HepG2 (cell line): Measurements from ENCODE around the gene KCNAB2. TPM values are rescaled to one million over a fixed set of nuclear protein-coding genes. Genes with fewer than 3 reads are reported as not detected.
A peak's percentile ranks its signal among the peaks of the same experiment; 100 is the strongest.

ENCODE experiments used
- ATAC-seq: fragments of 200-7000 bp; cut with Tn5 transposase; 3 replicates; pipeline ENCODE4 v1.9.1; 2020; ENCODE audit warnings: mild to moderate bottlenecking, moderate library complexity
- BruUV-seq: library from RNA; stranded (reverse); fragments of 400-500 nt; replicated peaks from 2 replicates; lab custom pipeline; 2021; lab: Mats Ljungman, UMichigan
- CTCF ChIA-PET: fragments of 300-600 bp; formaldehyde crosslinking; extraction: SDS; loops from one replicate; lab custom pipeline; 2021; ENCODE audit warnings: low total read pairs, inconsistent platforms, low intra/inter-chr PET ratio; lab: Yijun Ruan, JAX
- POLR2A ChIA-PET: fragments of 350-600 bp; sonication (Branson Sonifier 250); formaldehyde crosslinking; loops from one replicate; lab custom pipeline; 2020; ENCODE audit warnings: antibody characterized with exemption, inconsistent platforms; lab: Yijun Ruan, JAX
- DNase-seq: peaks from one replicate; pipeline ENCODE4 v3.0.0-alpha.2; 2015; ENCODE audit warnings: low spot score
- FAIRE-seq: peaks from 3 replicates; lab custom pipeline; 2011; peaks lifted over from hg19 to GRCh38; lab: Jason Lieb, UNC
- H2AFZ ChIP-seq: one replicate; pipeline ENCODE4 v1.6.1; 2011; ENCODE audit warnings: low read length, inconsistent platforms
- H3K27ac ChIP-seq: fragments of 300-600 bp; 3 replicates; pipeline ENCODE4 v1.8.0; 2011; ENCODE audit warnings: mixed run types, mild to moderate bottlenecking, mixed read lengths, low read length, inconsistent platforms; ENCODE audit not compliant: insufficient read depth; ENCODE audit errors: extremely low read length
- H3K27me3 ChIP-seq, 2 experiments: fragments of 200-600 bp in 1 of 2; 2 replicates in 1 of 2; 3 replicates in 1 of 2; pipeline versions ENCODE4 v1.6.0 to v1.8.0; 2011; ENCODE audit warnings: low read length in 2 of 2, mild to moderate bottlenecking in 2 of 2, moderate library complexity in 2 of 2, inconsistent platforms in 1 of 2; ENCODE audit not compliant: insufficient read depth in 2 of 2, control insufficient read depth in 1 of 2
- H3K36me3 ChIP-seq, 2 experiments: fragments of 200-600 bp in 1 of 2; replicated peaks in 1 of 2; 2 replicates in 1 of 2; 3 replicates in 1 of 2; pipeline versions ENCODE4 v1.5.1 to v1.8.0; 2011; ENCODE audit warnings: low read length in 2 of 2, inconsistent platforms in 1 of 2; ENCODE audit not compliant: insufficient read depth in 2 of 2, control insufficient read depth in 1 of 2
- H3K4me1 ChIP-seq: 2 replicates; pipeline ENCODE4 v1.5.1; 2012; ENCODE audit warnings: low read length, inconsistent platforms; ENCODE audit not compliant: insufficient read depth
- H3K4me2 ChIP-seq: 2 replicates; pipeline ENCODE4 v1.6.0; 2011; ENCODE audit warnings: low read depth, low read length, inconsistent platforms
- H3K4me3 ChIP-seq, 3 experiments: fragments of 200-600 bp in 1 of 3; sonication (generic), shearing (Covaris generic) in 1 of 3; replicated peaks in 1 of 3; 2 replicates each; pipeline ENCODE4 v1.5.1; 2011 to 2016; ENCODE audit warnings: low read length in 3 of 3, inconsistent platforms in 2 of 3, low read depth in 2 of 3, mild to moderate bottlenecking in 2 of 3, control low read depth in 1 of 3, mixed read lengths in 1 of 3; ENCODE audit not compliant: insufficient read depth in 1 of 3
- H3K79me2 ChIP-seq: one replicate; pipeline ENCODE4 v1.6.1; 2011; ENCODE audit warnings: low read length, inconsistent platforms; ENCODE audit not compliant: insufficient read depth
- H3K9ac ChIP-seq: 2 replicates; pipeline ENCODE4 v1.6.0; 2011; ENCODE audit warnings: mild to moderate bottlenecking, low read depth, low read length, inconsistent platforms; ENCODE audit not compliant: insufficient read depth
- H3K9me3 ChIP-seq: 2 replicates; pipeline ENCODE4 v1.5.1; 2012; ENCODE audit warnings: mild to moderate bottlenecking, low read length
- H4K20me1 ChIP-seq: 2 replicates; pipeline ENCODE4 v1.6.0; 2011; ENCODE audit warnings: inconsistent platforms, mild to moderate bottlenecking, low read length, moderate library complexity; ENCODE audit not compliant: insufficient read depth
- FOXA1 ChIP-seq, 2 experiments: fragments of 450-650 bp in 1 of 2; sonication (generic) in 1 of 2; formaldehyde crosslinking in 1 of 2; IDR thresholded peaks; 2 replicates each; pipeline versions ENCODE4 v1.4.0 to v1.6.1; 2016 to 2020; ENCODE audit warnings: missing genetic modification reagents in 1 of 2
- HNRNPH1 ChIP-seq: fragments of 200-400 bp; formaldehyde crosslinking; optimal IDR thresholded peaks from 2 replicates; pipeline ENCODE3; 2017; ENCODE audit warnings: mild to moderate bottlenecking, low read depth, low read length
- HNRNPLL ChIP-seq: fragments of 200-400 bp; formaldehyde crosslinking; IDR thresholded peaks from 2 replicates; pipeline ENCODE4 v1.6.1; 2017; ENCODE audit warnings: mild to moderate bottlenecking, low read depth, low read length; ENCODE audit not compliant: poor library complexity, severe bottlenecking
- HNRNPUL1 ChIP-seq: fragments of 200-400 bp; formaldehyde crosslinking; IDR thresholded peaks from 2 replicates; pipeline ENCODE4 v1.6.1; 2017; ENCODE audit warnings: low read depth, mild to moderate bottlenecking, low read length, moderate library complexity
- KMT2B ChIP-seq: IDR thresholded peaks from 2 replicates; pipeline ENCODE4 v1.6.1; 2016; ENCODE audit warnings: missing genetic modification reagents, missing compliant biosample characterization
- MIER3 ChIP-seq: IDR thresholded peaks from 2 replicates; pipeline ENCODE4 v1.6.1; 2016; ENCODE audit warnings: missing compliant biosample characterization, borderline replicate concordance
- MXD4 ChIP-seq: IDR thresholded peaks from 2 replicates; pipeline ENCODE4 v1.6.1; 2016; ENCODE audit warnings: mild to moderate bottlenecking, missing biosample characterization, missing genetic modification reagents
- RELA ChIP-seq: sonication (generic); formaldehyde crosslinking; IDR thresholded peaks from 2 replicates; pipeline ENCODE4 v1.4.0; 2020; ENCODE audit warnings: missing genetic modification reagents
- SRF ChIP-seq: IDR thresholded peaks from 2 replicates; pipeline ENCODE4 v1.6.1; 2011; ENCODE audit warnings: mild to moderate bottlenecking, low read depth, low read length, moderate library complexity
- STAT5B ChIP-seq: sonication (generic); formaldehyde crosslinking; IDR thresholded peaks from 2 replicates; pipeline ENCODE4 v1.4.0; 2020; ENCODE audit warnings: missing genetic modification reagents
- TBX2 ChIP-seq: sonication (generic); formaldehyde crosslinking; IDR thresholded peaks from 2 replicates; pipeline ENCODE4 v1.5.0; 2020; ENCODE audit warnings: missing genetic modification reagents, mild to moderate bottlenecking, borderline replicate concordance
- TRAFD1 ChIP-seq: sonication (generic); formaldehyde crosslinking; IDR thresholded peaks from 2 replicates; pipeline ENCODE4 v1.5.1; 2020; ENCODE audit warnings: missing genetic modification reagents, mild to moderate bottlenecking, borderline replicate concordance
- U2AF2 ChIP-seq: fragments of 200-400 bp; formaldehyde crosslinking; IDR thresholded peaks from 2 replicates; pipeline ENCODE4 v1.6.1; 2017; ENCODE audit warnings: low read depth, mild to moderate bottlenecking, low read length
- ZC3H13 ChIP-seq: sonication (generic); formaldehyde crosslinking; IDR thresholded peaks from 2 replicates; pipeline ENCODE4 v1.8.1; 2023; ENCODE audit warnings: mild to moderate bottlenecking, missing genetic modification reagents, moderate library complexity
- ZMAT5 ChIP-seq: sonication (generic); formaldehyde crosslinking; IDR thresholded peaks from 2 replicates; pipeline ENCODE4 v1.5.0; 2020; ENCODE audit warnings: mild to moderate bottlenecking, low read depth, missing genetic modification reagents, borderline replicate concordance
- ZNF251 ChIP-seq: sonication (generic); formaldehyde crosslinking; IDR thresholded peaks from 2 replicates; pipeline ENCODE4 v1.9.0; 2021; ENCODE audit warnings: mild to moderate bottlenecking, missing genetic modification reagents
- ZNF337 ChIP-seq: sonication (generic); formaldehyde crosslinking; IDR thresholded peaks from 2 replicates; pipeline ENCODE4 v1.5.1; 2020; ENCODE audit warnings: missing genetic modification reagents, low read depth, mild to moderate bottlenecking, borderline replicate concordance
- ZNF691 ChIP-seq: sonication (generic); formaldehyde crosslinking; IDR thresholded peaks from 2 replicates; pipeline ENCODE4 v1.4.0; 2020; ENCODE audit warnings: missing genetic modification reagents, low read depth, mild to moderate bottlenecking, borderline replicate concordance
- ZNF800 ChIP-seq: sonication (generic); formaldehyde crosslinking; IDR thresholded peaks from 2 replicates; pipeline ENCODE4 v1.4.0; 2020; ENCODE audit warnings: missing genetic modification reagents
- WGBS: methylation state at CpG from one replicate; pipeline ENCODE4 v1.1.6; 2017; ENCODE audit warnings: low lambda C conversion rate; 5-methylcytosine and 5-hydroxymethylcytosine counted together
- in situ Hi-C: cut with HindIII; loops from 2 replicates; pipeline ENCODE4 v1.10.0; 2017; ENCODE audit warnings: low pct_unique_long_range_greater_than_20kb; ENCODE audit not compliant: extremely low pct_ligation_motif_present
- intact Hi-C: fragments of 100-400 bp; cut with micrococcal nuclease; formaldehyde crosslinking; loops from one replicate; pipeline ENCODE4 v1.10.0; 2022; ENCODE audit not compliant: unreplicated experiment
- polyA plus RNA-seq, 8 experiments: library from polyadenylated mRNA; depleted of rRNA in 3 of 8; stranded (reverse) in 7 of 8; unstranded in 1 of 8; fragments of >200 nt; fragmentation: Illumina TruSeq in 4 of 8; extraction: Trizol in 4 of 8; gene quantifications; 2 replicates each; pipeline versions ENCODE4 v1.2.1 to v1.2.3, GENCODE V29; 2011 to 2016; ENCODE audit warnings: low read depth in 4 of 8, missing spikeins in 1 of 8, mixed read lengths in 1 of 8; ENCODE audit not compliant: insufficient read depth in 1 of 8
- total RNA-seq, 5 experiments: library from RNA; depleted of rRNA; stranded (reverse); fragments of >200 nt; fragmentation: Illumina TruSeq; extraction: Trizol; gene quantifications; 2 replicates each; pipeline ENCODE4 v1.2.3, GENCODE V29; 2016; ENCODE audit warnings: low read depth in 1 of 5

KCNAB2 gene
- total and polyA plus RNA-seq, 2 of the 13 experiments (the other 11 are each of a cell fraction or from before 2014, with no cell fraction given): 6.2 to 8.8 TPM

- ChIA-PET CTCF (no interaction called here), POLR2A (interaction anchor here (0.7 to 2.3 kb wide), 8 partner anchors 8 to 70 kb away, joined by 3 to 9 read pairs (median 4); partner anchors contain the start of genes KCNAB2 and NPHP4)
- BruUV-seq: TSS peak; percentile 48
- Histone ChIP-seq H3K27ac (no peak overlapping the region), H3K36me3 (no peaks in the 10 kb centered on the region), H3K27me3 (peaks cover 0 to 1% of the 10 kb centered on the region in 2 experiments; a peak in 1 of 5 replicates), H4K20me1 (no peaks in the 10 kb centered on the region), H3K4me2 (peak overlapping the region; percentile 85), H3K79me2 (no peaks in the 10 kb centered on the region), H2AFZ (no peak overlapping the region), H3K4me3 (peak overlapping the region; percentile 48 to 73 (median 48); a peak in 5 of 6 replicates), H3K4me1 (peaks cover 38% of the 10 kb centered on the region), H3K9ac (peak overlapping the region; percentile 48; the same call in 1 of the 2 replicates), H3K9me3 (no peaks in the 10 kb centered on the region)
- in situ Hi-C loops (no loop called here), intact Hi-C loops (loop anchor here (2.0 kb wide), 1 partner anchor 23 kb away; no protein-coding TSS in a partner anchor)
- FAIRE-seq (no peak), ATAC-seq (peak; percentile 92), DNase-seq (peak; percentile 70)
- 20% methylated on average over 1 of the region's 34 CpGs for WGBS
- no peak for TF ChIP-seq U2AF2
- TF ChIP-seq ZMAT5 (CRISPR knock-in tag): 0 out of 2 replicates have a peak, but pooled peaks have one; percentile 37
- TF ChIP-seq MIER3 (CRISPR knock-in tag): no peak
- TF ChIP-seq HNRNPLL: no peak
- TF ChIP-seq ZNF691 (CRISPR knock-in tag): peak; percentile 63; the same call in 1 of the 2 replicates
- TF ChIP-seq ZC3H13 (CRISPR knock-in tag): no peak
- TF ChIP-seq ZNF337: no peak
- TF ChIP-seq SRF: no peak
- no peak for TF ChIP-seq FOXA1 (IDR thresholded peaks at IDR 0.05)
- TF ChIP-seq FOXA1 (CRISPR knock-in tag; IDR thresholded peaks at IDR 0.05): no peak
- no peak for TF ChIP-seq STAT5B (CRISPR knock-in tag)
- no peak for TF ChIP-seq KMT2B (CRISPR knock-in tag)
- no peak for TF ChIP-seq TRAFD1 (CRISPR knock-in tag)
- peak; percentile 74 for TF ChIP-seq MXD4
- no peak for TF ChIP-seq ZNF251 (CRISPR knock-in tag)
- no peak for TF ChIP-seq RELA (CRISPR knock-in tag)
- TF ChIP-seq HNRNPH1: no peak
- peak; percentile 84 for TF ChIP-seq ZNF800
- TF ChIP-seq TBX2 (CRISPR knock-in tag): peak; percentile 62; the same call in 1 of the 2 replicates
- no peak for TF ChIP-seq HNRNPUL1
Observed at GRCh38 chr1:6026095-6026809, 19.4 kb upstream of the KCNAB2 start.
